Measurements from ENCODE around the gene ZNF280D.

Gene ZNF280D

GRCh38 chr15:56744701-56745683 lies 11.7 kb upstream of the ZNF280D start:
- DNase-seq = no peak

- DNase-seq = no peak
Observed at GRCh38 chr15:56741541-56741940, 8.2 kb upstream of the ZNF280D start.

GRCh38 chr15:56739964-56740640 lies 6.8 kb upstream of the ZNF280D start:
- DNase-seq = no peak

- DNase-seq = no peak
Observed at GRCh38 chr15:56739474-56739873, 6.2 kb upstream of the ZNF280D start.

- DNase-seq = no peak
Observed at GRCh38 chr15:56737791-56738190, 4.5 kb upstream of the ZNF280D start.

GRCh38 chr15:56736881-56737707 lies 3.8 kb upstream of the ZNF280D start:
- no peak for DNase-seq

GRCh38 chr15:56736308-56736707 lies 3.0 kb upstream of the ZNF280D start:
- DNase-seq = no peak

- no peak for DNase-seq
Observed at GRCh38 chr15:56735589-56735988, 2.3 kb upstream of the ZNF280D start.

- no peak for DNase-seq
Observed at GRCh38 chr15:56734013-56734635, 815 bp upstream of the ZNF280D start.

GRCh38 chr15:56732886-56733135 lies 498 bp downstream of the ZNF280D start:
- no peak for DNase-seq

- DNase-seq = peak; percentile 37
Observed at GRCh38 chr15:56732135-56732885, 999 bp downstream of the ZNF280D start.

GRCh38 chr15:56731548-56731947 lies 1.8 kb downstream of the ZNF280D start:
- no peak for DNase-seq

- DNase-seq = no peak
Observed at GRCh38 chr15:56729561-56729960, 3.7 kb downstream of the ZNF280D start.

GRCh38 chr15:56725386-56725785 lies 7.9 kb downstream of the ZNF280D start:
- no peak for DNase-seq

- no peak for DNase-seq
Observed at GRCh38 chr15:56724232-56724631, 9.1 kb downstream of the ZNF280D start.

GRCh38 chr15:56723787-56724186 lies 9.5 kb downstream of the ZNF280D start:
- DNase-seq = no peak

- no peak for DNase-seq
Observed at GRCh38 chr15:56719774-56720555, 13.3 kb downstream of the ZNF280D start.

GRCh38 chr15:56719021-56719612 lies 14.2 kb downstream of the ZNF280D start:
- DNase-seq = no peak

GRCh38 chr15:56718560-56718959 lies 14.7 kb downstream of the ZNF280D start:
- no peak for DNase-seq

- DNase-seq = no peak
Observed at GRCh38 chr15:56716334-56716733, 17.0 kb downstream of the ZNF280D start.

- no peak for DNase-seq
Observed at GRCh38 chr15:56715220-56715619, 18.1 kb downstream of the ZNF280D start.
